Hypothalamus (tissue), 51 donors: ENCODE measurements around the gene FLAD1.

Experiments
- DNase-seq, 51 donors: peaks; one replicate each; lab custom pipeline; 2025; lab: John Stamatoyannopoulos, UW

The FLAD1 gene

DNA sequence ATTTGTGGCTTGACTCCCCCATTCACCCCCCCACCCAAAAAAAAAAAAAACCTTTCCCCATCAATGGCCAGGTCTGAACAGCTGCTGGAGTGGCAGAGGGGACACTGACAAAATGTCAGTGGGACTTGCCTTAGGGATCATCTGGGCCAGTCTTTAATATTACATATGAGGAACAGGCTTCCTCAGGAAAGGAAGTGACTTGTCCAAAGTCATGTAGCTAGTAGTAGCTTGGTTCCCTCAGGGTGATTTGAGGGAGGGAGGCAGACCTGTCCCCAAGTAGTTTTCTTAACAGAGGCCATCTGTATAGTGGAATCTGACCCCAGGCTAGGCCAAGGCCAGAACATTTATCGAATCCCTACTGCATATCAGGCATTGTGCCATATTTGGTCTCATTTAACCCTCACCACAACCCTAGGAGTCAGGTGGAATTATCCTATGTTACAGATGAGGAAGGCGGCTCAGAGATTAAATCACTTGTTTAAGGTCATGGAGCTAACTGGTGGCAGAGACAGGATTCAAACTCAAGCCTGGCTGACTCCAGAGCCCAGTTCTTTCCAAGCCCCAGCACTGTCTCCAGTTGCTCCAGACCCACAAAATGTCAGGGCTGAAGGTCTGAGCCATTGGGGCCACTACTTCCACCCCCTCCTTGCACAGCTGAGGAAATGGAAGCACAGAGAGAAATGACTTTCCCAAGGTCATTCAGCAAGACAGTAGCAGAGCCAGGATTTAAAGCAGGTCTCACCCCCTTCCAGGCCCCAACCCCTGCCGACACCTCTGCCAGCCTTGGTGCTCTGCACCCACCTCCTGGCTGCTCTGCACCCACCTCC, 29.8 kb downstream of the FLAD1 start:
- DNase-seq: no peak

DNA sequence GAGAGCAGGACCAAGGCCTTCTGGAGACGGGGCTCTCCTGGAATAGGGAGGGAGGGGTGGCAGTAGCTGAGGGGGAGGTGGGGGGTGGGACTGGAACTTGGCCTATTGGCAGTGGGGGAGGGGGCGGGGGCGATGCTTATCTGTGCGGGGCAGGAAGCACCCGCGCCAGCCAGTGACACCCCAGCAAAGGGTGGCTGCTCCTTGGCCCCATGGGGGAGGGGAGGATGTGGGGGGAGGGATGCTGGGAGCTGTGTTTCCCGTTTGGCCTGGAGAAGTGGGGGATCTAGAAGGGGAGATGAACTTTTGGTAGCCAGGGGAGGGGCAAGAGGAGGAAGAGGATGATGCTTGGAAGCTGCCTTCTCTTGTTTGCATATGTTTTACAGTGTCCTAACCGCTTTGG, 30.5 kb downstream of the FLAD1 start:
- no peak for DNase-seq

DNA sequence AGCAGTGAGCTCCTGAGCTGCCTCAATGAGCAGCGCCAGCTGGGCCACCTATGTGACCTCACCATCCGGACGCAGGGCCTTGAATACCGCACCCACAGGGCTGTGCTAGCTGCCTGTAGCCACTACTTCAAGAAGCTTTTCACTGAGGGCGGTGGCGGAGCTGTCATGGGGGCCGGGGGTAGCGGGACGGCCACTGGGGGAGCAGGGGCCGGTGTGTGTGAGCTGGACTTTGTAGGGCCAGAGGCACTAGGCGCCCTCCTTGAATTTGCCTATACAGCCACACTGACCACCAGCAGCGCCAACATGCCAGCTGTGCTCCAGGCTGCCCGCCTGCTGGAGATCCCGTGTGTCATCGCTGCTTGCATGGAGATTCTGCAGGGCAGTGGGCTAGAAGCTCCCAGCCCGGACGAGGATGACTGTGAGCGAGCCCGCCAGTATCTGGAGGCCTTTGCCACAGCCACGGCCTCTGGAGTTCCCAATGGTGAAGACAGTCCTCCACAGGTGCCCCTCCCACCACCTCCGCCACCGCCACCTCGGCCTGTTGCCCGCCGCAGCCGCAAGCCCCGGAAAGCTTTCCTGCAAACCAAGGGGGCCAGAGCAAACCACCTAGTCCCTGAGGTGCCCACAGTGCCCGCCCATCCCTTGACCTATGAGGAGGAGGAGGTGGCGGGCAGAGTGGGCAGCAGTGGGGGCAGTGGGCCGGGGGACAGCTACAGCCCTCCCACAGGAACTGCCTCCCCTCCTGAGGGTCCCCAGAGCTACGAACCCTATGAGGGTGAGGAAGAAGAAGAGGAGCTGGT, 31.8 kb downstream of the FLAD1 start:
- no peak for DNase-seq

DNA sequence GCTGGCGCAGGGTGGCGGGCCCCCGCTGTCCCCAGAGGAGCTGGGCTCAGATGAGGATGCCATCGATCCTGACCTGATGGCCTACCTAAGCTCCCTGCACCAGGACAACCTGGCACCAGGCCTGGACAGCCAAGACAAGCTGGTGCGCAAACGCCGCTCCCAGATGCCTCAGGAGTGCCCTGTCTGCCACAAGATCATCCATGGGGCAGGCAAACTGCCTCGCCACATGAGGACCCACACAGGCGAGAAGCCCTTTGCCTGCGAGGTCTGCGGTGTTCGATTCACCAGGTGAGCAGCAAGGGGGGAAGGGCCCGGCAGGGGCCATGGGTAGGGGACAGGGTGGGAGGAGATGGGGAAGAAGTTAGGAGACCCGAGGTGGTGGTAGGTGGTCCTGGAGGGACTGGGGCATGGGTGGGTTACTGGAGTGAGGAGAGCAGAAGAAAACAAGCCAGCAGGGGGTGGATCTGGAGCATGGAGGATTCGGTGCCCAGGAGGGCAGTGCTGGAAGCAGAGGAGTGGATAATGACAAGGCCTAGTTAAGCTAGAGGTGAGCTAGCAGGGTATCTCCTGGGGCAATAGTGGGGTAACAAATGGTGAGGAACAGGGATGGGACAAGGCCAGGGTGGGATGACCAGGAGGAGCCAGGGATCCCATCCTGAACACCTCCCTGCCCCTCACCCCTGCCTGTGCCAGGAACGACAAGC, 32.5 kb downstream of the FLAD1 start:
- no peak for DNase-seq

DNA sequence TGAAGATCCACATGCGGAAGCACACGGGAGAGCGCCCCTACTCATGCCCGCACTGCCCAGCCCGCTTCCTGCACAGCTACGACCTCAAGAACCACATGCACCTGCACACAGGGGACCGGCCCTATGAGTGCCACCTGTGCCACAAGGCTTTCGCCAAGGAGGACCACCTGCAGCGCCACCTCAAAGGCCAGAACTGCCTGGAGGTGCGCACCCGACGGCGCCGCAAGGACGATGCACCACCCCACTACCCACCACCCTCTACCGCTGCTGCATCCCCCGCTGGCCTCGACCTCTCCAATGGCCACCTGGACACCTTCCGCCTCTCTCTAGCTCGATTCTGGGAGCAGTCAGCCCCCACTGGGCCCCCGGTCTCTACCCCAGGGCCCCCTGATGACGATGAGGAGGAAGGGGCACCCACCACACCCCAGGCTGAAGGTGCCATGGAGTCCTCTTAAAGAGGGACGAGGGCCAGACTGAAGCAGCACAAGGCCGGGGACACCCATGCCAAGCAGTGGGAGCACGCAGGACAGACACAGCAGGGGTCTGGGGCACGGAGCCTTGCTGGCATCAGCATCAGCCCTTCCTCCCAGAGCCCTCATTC, 33.2 kb downstream of the FLAD1 start:
- no peak for DNase-seq

DNA sequence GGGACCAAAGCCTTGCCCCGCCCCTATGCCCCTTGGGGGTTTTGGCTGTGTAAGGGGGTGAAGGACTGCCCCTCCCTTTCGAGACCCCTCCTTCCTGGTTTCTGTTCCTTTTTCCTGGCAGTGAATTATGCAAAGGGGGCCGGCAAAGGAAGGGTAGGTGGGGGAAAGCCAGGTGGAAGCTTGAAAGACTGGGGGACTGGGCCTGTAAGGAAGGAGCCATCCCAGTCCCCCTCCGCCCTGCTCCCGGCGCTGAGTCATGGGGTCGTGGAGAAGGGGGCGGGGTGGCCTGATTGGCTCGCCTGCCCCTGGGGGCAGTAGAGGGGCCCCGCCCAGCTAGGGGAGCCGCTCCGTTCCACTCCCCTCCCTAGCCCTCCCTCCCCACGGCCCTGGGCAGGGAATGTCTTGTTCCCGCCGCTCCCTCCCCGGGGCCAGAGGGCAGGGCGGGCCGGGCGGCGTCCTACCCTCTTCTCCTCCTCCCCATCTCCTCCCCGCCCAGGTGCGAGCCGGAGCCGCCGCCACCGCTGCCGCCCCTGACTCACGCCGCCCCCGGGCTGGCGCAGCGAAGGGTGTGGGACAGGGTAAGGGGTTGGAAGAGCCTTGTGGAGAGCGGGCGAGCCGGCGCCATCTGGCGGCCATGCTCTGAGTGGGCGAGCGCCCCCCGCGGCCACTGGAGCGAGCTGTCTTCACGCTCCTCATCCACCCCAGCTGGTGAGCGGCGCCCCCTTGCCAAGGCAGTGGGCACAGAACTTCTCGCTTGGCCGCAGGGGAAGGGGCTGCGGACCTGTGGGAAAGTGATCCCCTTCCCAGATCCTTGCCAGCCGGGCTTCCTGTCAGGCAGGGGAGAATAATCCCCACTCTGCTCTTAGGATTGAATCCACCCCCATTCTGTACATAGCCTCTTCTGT, 34.1 kb downstream of the FLAD1 start:
- peak in 50 of 51 donors; percentile 41 to 92 (median 80) for DNase-seq

DNA sequence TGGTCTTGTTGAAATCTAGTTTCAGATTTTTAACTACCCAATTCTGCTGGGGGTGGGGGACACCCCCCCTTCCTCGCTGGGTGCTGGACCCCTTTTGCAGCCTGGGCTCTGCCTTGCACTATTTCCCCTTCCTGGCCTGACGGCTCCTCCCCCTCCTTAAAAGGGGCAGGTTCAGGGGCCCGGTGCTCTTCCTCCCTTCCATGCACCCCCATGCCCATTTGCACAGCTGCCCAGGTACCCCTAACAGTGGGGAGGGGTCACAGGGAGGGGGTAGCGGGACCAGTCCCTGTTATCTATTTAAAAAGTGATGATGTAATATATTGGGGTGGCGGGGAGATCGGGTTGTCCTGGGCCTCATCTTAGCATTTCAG, 34.8 kb downstream of the FLAD1 start:
- no peak for DNase-seq

DNA sequence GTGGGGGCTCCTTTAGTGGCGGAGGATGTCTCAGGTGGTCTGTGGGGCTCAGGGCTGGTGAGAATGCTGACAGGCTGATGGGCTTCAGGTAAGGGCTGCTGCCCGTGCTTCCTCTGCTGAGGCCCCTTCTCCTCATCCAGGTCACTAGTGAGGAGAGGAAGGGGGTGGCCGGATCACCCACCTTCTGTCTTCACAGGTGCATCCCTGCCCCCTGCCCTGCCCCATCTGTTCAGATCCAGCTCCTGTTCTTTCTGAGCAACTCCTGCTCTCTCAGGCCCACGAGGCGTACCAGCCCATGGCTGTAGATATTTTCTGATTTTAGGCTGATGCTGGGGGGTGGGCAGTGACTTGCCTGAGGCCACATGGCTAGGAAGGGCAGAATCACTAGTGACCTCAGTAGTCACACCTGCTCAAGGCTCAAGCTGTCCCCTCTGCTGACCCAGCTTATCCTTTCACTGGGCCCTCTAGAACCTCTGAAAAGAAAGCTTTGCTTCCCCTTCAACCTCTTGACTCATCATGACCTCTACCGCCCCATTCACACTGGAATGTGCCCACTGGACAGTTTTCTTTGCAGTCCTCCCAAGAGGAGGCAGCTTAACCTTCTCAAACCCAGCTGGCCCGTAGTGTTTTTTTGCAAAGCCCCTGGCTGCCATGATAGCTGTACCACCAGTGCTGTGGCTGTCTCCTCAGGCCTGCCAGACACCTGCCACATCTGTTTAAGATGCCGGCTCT, 35.6 kb downstream of the FLAD1 start:
- no peak for DNase-seq

DNA sequence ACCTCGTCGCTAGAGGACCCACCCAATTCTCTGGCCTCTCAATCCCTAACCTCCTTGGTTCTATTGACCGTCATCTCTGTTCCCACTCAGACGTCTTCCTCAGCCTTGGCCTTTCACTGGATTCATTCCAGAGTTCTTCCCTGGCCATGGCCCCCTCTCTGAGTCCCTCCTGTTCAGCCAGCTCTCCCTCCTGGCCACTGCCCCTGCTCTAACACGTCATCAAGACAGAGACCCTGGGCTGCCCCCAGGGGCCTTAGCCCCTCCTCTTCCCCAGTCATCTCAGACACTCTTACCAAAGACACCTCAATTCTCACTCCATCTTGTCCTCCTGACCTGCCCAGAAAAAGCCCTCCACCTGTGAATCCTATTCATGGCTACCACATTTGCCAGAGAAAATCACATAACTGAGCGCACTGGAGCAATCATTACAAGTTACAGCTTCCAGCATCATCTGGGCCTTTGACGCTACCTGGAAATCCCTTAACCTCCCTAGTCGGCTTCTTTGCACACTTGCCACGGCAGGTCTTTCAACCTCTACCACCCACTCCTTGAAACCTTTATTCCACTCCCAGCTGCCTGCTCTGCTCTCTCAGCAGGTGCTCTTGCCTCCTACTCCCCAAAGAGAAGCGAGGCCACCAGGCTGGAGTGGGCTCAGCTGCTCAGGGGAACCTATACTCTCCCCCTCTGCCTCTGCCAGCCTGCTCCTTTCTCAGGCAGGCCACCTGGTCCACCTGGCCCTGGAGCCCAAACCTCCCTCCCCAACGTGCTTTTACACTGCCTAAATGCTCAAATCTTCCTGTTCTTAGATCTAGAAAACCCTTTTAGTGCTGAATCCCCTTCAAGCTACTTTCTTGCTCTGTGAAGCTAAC, 36.5 kb downstream of the FLAD1 start:
- DNase-seq: no peak

DNA sequence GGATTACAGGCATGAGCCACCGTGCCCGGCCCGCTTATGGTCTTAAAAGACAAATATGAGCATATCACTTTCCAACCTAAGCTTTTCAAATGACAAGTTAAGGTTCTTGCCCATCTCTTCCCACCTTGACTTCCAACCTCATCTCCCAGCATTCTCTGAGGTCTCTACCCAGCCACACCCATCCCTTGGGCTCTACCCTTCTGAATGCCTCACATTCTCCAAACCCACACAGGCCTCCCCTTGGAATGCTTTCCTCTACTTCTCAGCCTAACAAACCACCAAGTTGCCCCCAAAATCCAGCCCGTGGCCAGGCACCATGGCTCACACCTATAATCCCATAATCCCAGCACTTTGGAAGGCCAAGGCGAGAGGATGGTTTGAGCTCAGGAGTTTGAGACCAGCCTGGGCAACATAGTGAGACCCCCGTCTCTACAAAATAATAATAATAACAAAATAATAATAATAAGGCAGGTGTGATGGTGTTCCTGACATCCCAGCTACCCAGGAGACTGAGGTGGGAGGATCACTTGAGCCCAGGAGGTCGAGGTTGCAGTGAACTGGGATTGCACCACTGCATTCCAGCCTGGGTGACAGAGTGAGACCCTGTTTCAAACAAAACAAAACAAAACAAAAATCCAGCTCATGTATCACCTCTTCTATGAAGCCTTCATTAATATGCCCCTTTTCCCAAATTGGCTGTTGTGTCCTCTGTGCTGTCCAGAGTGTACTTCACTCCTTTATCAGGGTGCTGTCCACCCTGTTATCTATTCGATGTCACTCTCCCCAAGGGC, 39.2 kb downstream of the FLAD1 start:
- DNase-seq: no peak

DNA sequence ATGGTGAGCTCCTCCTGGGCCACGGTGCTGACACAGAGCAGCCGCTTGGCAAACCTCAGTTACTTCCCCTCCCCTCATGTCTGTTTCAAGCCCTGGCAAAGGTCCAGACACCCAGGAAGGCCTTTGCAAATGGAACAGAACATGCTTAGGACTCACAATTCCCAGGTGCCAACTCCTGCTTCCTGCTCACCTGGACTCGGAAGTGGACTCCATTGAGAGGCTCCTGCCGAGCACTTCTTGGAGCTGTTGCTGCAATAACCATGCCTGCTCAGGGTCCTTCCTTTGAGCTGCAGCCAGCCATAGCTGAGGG, 39.7 kb downstream of the FLAD1 start:
- no peak for DNase-seq

DNA sequence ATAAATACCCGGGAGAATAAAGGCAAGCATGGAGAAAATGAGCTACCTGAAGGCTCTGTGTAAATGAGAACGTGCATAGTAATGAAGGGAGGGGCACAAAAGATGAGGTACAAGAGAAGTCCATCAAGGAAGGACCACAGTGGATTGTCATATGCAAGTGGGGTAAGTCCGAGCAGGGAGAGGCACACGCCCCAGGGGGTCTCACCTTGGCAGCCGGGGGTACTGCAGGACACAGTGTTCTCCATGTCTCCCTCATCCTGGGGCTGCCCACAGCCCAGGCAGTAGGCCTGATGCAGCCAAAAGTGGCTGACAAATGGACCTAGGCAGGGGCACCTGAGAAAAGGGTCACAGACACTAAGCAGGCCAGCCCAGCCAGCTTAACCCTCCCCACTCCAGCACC, 40.5 kb downstream of the FLAD1 start:
- no peak for DNase-seq

DNA sequence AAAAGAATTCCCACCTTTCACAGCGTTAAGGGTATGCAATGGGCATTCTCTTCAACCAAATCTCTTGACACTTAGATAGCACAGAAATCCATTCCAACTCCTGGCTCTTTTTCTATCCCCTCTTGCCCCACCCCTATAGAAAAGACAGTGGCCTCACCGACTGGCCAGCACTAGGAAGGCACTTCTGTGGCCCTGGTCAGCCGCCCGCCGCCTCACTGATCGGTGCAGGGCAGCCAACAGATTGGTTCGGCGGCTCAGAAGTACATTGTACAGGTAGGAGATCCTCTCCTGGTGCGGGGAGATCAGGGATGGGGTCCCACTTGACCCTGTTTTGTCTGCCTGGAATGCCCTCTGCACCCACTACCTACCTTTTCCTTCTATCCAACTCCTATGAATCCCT, 41.2 kb downstream of the FLAD1 start:
- DNase-seq: no peak

DNA sequence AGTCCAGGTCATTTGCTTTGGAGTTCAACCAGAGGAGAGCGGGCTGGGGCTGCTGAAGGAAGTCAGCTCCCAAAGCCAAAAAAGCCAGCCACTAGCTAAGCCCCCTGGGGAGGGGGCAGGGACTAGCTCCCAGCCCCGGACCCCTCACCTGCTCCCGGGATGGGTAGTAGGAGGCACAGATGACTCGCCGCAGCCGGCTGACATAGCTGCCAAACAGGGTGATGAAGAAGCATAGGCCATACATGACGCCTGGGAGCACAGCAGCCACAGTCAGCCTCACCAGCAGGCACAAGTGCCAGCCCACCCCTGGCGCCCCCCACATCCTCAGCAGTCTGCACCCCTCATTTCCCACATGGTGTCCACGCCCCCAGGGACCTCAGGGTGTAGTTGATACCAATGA, 43.0 kb downstream of the FLAD1 start:
- DNase-seq: no peak

DNA sequence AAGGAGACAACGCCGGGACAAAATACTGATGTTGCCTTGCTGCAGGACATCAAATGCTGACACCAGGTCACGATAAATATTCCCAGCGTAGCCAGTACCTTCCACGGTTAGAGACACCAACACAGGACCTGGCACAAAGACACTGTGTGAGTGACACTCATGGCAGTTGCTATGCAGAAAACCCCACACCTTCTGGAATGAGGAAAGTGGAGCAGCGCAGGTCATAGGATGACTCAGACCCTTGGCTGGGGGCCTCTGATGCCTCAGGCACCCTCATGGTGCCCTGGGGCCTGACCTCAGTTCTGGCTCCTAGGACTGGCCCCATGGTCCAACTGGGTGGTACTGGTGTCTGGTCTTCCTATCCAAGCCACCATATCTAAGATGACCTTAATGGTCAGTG, 43.4 kb downstream of the FLAD1 start:
- no peak for DNase-seq

DNA sequence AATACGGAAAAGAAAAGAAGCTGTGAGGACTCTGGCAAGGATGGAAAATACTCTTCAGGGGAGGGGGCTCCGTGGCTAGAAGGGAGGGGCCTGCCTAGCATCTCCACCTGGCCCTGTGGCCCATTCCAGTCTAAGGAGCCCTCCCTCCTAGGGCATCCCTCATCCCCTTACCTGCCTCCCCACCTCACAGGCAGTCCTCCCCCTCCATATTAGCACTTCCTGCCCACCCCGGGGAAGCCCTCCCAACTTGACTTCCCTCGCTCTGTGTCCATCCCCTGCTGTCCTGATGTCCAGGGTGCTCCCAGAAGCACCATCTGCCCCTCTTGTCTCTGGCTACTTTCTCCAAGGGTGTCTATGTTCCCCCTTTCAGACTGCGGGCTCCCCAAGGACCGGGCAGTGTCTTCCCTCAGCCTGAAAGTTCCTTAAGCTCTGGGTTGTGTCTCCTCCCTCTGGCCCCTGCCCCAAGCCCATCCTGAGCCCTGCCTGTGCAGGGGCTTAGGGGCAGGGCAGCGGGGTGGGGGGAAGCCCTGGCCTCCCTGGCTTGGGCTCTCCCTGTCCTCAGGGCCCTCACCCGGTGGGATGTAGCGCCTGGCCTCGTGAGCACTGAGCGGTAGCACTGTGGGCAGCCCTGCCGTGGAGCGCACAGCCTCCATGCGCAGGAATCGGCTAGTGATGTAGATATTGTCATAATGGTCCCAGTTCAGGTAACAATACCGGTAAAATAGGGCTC, 46.5 kb downstream of the FLAD1 start:
- no peak for DNase-seq

DNA sequence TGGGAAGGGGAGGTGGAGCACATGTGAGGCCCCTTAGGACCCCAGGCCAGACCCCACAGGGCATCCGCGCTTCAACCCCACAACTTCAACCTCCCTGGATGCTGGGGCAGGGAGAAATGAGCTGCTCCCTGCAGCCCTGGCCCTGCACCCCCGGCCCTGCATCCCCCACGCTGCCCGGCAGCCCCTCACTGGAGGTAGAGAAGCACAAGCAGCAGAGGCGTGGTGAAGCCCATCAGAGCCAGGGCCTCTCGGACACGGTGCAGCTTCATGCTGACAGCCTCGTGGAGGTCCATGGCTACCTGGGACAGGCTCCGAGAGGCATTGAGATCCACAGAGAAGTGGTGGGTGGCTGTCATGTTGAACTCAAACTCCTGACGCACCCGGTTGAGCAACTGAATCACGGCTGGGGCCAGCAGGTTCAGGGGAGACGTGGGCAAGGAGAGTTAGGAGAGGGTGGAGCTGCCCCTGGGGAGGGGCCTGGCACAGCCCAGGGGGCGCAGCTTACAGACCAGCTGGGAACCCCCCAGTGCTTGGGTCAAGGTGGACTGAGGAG, 47.2 kb downstream of the FLAD1 start:
- DNase-seq: no peak
